COLO829 (cell line): Measurements from ENCODE around the gene MTG1.
"Not testable (repeated sequence)": the region's sequence is repeated elsewhere in the genome, so short reads cannot be mapped to it uniquely, and the experiment has no call there.

Experiments used
- DNase-seq: peaks from one replicate; pipeline ENCODE4 v3.0.0; 2012; ENCODE audit warnings: low spot score

The MTG1 gene

DNA sequence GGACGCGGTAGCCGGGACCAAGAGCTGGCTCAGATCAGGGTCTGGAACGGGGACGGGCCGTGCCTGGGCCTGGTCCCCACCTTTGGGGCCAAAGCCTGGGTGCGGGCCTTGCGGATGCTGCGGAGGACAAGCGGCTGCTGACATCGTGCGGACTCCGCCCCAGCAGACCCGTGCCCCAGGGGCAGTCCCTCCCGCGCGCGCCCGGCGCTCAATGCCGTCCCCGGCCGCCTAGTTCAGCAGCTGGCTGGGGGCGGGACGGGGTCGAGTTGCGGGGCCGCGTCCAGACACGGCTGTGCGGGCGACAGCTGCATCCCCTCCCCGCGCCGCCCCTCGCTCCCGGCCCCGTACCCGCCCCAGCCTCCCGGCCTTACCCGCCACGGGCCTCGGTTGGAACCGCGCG, 30.1 kb downstream of the MTG1 start:
- DNase-seq, result not testable (repeated sequence)

DNA sequence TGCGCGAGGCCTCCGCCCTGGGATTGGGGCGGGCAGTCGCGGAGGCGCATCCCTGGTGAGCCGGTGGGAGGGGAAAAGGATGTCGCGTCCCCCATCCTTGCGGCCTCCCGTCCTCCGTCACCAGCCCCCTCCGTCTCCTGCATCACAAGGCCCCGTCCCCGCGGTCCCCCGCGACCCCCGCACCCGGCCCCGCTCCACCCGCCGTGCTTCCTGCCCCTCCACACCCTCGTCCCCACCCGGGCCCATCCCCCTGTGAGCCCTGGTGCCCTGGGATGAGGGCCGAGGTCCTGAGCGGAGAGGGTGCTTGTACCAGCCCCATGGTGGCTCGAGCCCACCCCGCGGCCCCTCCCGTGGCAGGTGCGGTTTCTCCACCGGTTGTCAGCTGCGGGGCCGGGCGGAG, 30.6 kb downstream of the MTG1 start, which contains the start of gene SPRN:
Gene SPRN (minus strand): TSS at position 25 of the 400 bp plus-strand sequence. CDS start 944 bp downstream, outside the sequence.
- DNase-seq, result not testable (repeated sequence)

DNA sequence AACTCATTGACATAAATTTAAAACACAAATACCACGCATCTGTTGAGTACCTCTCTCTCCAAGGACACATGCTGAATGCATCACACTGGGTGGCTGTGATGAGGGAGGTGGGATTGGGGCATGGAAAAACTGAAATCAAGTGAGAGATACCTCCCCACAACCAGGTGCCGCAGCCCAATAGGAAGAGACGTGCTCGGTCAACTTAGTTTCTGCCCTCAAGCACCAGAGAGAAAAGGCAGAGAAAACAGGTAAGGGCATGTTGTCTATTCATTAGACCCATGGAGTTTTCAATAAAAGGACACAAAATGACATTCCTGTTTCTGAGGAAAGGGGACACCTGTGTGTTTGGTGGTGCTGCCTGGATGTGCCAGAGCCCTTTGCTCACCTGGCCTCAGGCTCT, 35.6 kb downstream of the MTG1 start:
- not testable (repeated sequence) for DNase-seq

DNA sequence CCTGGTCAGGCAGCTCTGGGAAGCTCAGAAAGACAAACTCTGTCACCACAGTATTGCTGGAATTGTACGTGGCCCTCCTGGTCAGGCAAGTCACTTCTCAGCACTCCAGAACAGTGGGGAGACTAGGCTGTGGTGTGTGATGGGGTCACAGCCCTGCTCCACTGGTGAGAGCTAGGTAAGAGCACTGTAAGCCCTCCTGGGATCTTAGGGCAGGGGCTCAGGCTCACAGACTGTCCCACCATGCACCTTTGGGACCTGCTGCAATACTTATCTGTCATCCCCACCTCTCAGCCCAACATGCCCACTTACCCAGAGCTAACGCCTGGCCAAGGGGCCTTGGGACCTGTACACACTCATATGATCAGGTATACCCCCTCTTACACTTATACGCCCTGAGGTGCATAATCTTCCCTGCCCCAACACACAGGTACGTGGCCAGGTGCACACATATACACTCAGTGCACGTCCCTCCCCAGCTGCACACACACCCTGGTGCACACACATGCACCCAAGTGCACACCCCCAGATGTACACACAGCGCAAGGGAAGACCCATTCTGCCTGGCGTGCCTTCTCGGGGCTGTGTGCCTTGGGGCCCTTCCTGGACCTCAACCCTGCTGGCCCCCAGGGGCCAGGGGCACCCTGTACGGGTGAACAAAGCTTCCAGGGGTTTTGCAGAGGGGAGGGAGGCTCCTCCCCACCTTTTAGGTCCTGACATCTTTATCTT, 38.1 kb downstream of the MTG1 start:
- not testable (repeated sequence) for DNase-seq

DNA sequence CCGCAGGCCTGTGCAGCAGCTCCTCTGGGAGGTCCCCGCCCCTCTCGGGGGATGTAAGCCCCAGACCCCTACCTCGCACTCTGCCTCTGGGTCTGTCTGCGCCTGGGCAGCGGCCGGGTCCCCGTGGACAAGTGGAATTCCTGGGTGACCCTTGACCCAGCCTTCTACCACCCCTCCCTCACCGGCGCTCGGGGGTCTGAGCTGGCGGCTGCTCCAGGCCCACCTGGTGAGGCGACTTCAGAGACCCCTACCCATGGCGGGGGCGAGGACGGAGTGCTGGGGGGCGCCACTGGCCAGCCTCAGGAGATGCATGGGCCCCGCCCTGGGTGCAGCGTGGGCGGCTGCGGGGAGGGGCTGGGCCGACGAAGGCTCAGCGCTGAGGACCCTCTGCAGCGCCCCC, 38.8 kb downstream of the MTG1 start:
- DNase-seq, result not testable (repeated sequence)

DNA sequence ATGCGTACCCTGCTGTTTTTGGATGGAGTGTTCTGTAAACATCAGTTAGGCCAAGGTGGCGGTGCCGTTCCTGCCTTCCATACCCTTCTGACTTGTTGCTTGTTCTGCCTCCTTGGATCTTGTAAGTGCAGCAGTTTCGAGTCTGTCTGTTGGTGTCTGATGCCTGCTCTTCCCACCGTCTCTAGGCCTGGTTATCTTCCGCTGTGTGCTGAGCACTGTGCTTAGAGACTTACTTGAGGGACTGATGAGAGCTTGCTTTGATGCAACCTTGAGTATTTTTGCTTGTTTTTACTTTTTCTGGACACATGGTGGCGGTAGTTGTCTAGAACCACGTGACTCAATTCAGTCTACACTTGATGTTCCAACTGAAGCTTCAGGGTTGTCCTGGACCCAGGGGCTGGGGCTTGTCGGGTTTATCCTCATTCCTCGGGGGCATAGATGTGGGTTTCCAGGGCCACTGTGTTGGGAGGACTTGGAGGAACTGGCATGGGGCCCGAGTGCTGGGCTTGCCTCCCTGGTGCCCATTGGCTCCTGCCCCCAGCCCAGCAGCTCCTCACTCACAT, 44.8 kb downstream of the MTG1 start:
- DNase-seq, result peak; percentile 47

DNA sequence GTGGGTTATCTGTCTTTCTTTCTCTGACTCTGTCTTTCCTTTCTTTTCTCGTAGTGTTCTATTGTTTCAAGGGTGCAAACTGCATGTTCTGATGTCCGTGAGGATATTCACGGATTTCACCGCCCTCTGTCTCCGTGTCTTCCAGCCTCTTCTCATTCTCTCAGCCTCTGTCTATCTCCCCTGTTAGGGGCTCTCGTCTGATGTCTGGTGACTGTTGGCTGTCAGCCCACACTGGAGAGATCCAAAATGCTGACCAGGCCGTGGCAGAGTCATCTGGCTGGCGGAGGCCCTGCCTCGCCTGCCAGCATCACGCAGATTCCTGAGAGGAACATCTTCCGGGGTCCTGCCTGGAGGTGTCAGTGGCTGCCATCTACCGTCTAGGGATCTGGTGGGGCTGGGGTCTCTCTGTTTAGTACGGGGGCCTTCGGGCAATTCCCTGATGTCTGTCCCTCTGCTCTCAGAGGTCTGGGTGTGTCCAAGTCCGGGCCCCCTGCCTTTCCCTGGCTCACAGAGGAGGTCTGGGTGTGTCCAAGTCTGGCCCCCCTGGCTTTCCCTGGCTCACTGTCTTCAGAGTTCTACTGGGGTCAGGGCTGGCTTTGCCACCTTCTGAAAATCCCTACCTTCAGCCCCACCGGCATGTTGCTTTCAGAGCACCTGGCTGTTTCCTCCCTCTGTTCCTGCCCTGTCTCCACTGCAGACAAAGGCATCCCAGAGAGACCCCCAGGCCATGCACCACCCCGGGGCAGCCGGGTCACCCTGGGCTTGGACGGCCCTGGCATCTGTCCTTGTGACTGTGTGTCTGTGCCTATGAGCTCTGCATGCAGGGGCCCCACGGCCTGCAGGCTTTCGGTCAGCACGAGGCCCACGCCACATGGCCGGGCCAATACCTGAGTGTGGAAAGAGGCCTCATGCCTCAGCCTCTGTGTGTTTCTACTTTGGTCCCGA, 45.8 kb downstream of the MTG1 start:
- DNase-seq, result no peak

DNA sequence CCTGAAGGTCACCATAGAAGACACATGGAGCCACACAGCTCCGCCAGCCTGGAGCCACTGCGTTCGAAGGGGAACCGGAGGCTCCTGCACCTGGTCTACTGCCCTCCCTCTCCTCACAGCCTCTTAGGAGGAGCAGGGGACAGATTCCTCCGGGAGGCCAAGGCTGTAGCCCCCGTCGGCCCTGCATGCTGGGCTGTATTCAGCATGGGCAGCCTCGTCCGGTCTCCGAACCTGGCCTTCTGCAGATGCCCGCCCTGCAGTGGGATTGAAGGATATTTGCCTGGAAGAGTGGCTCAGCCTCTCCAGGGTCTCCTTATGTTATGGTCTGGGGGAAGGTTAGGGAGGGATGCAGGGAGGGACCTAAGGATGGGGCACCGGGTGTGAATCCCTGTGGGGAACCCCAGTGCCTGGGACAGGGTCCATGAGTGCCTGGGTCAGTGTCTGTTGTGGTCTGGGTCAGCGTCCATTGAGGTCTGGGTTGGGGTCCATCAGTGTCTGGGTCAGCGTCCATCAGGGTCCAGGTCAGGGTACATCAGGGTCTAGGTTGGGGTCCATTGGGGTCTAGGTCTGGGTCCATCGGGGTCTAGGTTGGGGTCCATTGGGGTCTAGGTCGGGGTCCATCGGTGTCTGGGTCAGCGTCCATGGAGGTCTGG, 46.8 kb downstream of the MTG1 start:
- DNase-seq, result no peak

DNA sequence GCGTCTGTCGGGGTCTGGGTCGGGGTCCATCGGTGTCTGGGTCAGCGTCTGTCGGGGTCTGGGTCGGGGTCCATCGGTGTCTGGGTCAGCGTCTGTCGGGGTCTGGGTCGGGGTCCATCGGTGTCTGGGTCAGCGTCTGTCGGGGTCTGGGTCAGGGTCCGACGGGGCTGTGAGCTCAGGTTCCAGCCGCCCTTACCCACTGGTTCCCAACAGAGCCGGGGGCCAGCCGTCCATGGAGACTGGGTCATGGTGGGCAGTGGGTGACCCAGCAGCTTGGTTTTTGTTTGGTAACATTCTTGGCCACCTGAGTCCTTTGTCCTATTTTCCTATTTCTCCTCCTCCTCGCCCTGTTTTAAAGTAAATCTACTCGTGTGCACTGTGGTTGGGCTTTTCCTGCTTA, 47.4 kb downstream of the MTG1 start:
- not testable (repeated sequence) for DNase-seq

DNA sequence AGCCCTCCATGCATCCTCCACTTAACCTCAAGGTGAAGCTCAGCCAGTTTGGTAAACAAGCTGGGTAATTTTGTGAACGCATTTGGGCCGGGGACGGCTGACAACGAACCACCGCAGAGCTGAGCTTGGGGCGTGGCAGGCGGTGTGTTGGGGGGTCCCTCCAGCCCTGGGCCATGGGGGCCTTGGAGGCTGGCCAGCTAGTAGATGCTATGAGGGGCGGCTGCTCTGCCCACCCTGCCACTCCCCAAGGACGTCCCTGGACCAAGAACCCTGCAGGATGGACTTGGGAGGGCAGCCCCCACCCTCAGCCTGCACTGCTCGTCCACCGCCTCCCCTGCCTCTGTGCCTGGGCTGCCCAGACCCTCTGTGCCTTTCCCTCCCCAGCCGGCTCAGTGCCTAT, 47.8 kb downstream of the MTG1 start:
- no peak for DNase-seq

DNA sequence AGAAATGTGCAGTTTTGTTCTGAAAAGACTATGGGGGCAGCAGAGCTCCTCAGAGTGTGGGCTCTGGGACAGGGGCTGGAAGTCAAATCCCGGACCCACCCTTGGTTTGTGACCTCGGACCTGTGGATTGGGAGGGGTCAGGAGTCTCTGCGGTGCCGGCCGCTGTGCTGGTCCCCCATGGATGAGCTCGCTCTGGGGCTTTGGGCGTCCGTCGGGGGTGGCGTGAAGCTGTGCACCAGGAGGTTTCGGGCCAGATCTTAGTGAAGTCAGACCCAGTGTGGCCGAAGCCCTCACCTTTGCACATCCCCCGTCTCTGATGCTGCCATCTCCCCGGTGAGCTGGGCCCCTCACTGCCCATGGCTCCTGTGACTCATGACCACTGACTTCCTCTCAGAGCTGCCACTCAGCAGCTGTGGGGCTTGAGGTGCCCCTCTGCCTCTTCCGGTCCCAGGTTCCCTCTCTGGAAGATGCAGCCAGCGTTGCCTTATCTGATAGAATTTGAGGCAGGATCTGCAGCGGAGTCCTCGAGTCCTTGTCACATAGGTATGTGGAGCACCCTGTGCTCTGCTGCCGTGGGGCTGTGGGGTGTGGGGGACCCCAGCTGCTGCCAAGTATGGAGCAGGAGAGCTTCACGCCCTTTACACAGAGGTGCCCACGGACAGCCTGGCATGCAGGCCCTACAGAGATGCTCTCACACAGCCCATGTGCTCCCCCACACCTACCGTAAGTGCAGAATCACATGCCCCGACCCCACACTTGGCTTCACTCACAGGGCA, 48.4 kb downstream of the MTG1 start:
- DNase-seq, result no peak

DNA sequence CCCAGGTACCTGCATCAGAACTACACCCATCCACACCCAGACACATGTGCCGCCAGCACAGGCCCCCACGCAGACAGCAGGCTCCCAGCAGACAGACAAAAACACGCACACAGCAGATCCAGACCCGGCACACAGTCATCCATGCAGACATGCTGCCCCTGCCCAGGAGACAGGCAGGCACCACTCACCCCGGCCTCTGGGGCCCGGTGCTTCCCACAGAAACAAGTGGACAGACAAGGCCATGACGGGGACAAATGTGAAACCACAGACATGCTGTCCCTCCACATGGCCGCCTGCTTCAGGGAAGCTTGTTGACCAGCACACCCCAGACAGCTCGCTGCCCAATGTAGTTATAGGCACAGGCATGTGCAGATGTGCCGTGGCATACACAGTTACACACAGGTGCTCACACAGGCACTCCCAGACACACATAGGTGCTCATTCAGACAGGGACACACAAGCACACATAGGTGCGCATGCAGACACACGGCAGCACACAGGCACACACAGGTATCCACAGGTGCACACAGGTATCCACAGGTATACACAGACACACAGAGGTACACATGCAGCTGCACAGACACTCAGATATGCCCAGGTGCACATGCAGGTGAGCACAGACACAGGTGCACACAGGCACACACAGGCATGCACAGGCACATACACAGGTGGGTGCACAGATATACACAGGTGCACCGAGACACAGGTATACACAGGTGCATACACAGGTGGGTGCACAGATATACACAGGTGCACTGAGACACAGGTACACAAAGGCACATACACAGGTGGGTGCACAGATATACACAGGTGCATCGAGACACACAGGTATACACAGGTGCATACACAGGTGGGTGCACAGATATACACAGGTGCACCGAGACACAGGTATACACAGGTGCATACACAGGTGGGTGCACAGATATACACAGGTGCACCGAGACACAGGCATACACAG, 49.3 kb downstream of the MTG1 start:
- DNase-seq, result no peak

DNA sequence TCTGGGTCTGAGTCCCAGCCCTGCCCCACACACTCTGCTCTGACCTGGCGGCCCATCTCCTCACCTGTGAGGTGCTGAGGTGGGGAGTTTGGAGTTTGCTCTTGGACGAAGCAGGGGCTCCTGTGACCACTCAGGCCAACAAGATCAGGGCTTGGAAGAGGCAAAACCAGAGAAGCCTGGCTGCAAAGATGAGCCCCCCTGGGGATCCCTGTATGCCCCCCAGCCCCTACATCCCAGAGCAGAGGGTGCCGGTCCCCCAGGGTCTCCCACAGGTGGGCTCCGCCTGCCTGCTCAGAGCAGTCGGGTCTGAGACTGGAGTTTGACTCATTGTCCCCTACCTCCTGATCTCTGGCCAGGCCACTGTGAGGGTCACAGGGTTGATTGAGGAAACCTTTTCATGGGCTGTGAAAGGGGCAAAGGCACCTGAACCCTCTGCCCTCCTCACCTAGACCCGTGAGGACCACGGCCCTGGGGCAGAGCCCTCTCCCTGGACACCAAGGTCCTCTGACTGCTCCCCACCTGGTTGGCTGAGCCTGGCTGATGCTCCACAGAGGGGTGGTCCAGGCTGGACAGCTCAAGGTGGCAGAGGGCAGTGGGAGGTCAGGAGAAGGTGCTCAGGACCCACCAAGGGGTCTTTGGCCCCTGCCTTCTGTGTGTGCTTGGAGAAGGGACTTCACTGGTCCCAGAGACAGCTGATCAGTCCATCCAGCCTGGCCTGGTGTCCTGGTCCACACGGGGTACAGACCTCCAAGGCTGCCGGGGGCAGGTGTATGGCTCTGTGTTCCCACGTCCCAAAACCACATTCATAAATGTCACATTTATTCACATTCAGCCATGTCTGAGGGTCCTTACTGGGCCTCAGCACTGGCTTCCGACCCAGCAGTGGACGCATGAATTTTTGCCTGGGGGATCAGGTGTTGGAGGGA, 50.6 kb downstream of the MTG1 start:
- DNase-seq, result no peak

DNA sequence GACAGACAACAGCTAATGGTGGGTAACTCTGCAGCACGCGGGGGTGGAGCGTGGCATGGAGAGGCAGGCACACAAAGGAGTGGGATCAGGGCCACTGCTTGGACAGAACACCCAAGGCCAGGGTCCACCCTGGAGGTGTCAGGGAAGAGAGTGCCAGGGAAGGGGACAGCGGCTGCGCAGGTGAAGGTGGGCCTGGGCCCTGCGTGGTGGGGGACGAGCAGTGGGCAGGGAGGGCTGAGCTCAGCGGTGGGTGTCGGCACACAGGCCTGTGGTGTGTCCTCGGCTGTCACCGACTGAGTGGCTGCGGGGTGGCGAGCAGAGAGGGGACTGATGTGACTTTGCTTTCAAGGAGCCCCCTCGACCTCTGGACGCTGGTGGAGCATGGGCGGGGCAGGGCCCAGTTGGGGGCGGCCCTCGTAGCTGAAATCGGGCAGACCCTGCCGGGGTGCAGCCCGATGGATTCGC, 51.3 kb downstream of the MTG1 start:
- no peak for DNase-seq

DNA sequence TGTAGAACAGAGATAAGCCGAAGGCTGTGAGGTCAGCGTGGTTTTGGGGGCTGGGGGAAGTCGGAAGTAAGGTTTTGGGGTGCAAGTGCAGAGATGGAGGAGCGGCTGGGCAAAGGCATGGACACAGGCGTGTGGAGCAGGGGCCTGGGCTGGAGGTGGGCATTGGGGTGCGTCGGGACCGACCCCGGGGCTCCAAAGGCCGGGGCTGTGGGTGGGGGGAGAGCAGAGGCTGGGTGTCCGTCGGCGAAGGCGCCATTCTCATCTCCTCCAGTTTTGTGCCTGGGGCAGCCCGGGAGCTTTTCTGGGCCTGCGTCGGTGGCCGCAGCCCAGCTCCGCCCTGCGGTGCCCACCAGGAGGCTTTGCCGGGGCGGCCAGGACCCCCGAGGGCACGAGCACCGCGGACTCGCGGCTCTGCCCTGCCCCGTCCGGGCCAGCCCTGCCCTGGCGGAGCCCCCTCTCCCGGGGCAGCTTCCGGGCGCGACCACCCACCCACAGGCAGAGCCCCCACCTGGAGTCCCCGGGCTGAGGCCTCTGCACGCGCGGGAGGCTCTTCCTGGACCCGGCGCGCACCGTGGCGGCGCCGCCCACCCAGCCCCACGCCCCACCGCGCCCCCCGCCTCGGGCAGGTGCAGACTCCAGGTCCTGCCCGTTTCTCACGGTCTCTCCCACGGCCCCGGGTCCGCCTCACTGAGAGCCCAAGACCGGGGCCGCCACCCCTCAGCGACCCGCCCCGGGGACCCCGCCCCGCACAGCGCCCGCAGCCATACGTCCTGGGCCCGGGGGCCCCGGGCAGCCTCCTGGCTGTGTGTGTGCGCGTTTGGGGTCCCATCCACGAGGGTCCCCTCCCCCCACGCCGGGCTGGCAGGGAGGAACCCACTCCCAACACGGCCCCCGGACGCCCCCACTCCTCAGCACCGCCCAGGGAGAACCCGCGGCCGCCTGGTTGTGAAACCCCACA, 52.1 kb downstream of the MTG1 start:
- no peak for DNase-seq

DNA sequence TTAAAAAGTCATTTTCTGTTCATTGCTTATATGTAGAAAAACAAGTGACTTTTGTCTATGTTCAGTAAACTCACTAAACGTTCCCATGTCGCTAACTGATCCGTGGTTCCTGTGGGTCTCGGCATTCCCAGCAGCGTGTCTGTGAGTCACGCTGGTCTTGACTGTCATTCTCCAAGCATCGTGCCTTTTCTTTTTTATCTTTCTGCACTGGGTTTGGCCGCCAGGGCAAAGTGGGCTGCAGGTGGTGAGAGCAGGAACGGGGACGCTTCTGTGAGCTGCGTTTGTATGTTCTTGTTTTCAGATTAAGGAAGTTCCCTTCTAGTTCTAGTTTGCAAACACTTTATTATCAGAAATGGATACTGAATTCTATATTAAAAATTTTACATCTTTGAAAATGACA, 53.0 kb downstream of the MTG1 start:
- DNase-seq, result no peak

DNA sequence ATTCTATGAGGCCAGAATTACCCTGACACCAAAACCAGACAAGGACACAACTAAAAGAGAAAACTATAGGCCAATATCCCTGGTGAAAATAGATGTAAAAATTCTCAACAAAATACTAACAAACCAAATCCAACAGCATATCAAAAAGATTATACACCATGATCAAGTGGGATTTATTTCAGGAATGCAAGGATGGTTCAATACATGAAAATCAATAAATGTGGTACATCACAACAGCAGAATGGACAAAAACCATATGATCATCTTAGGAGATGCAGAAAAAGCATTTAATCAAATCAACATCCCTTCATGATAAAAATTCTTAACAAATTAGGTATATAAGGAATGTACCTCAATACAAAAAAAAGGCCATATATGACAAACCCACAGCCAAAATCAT, 54.2 kb downstream of the MTG1 start:
- no peak for DNase-seq

DNA sequence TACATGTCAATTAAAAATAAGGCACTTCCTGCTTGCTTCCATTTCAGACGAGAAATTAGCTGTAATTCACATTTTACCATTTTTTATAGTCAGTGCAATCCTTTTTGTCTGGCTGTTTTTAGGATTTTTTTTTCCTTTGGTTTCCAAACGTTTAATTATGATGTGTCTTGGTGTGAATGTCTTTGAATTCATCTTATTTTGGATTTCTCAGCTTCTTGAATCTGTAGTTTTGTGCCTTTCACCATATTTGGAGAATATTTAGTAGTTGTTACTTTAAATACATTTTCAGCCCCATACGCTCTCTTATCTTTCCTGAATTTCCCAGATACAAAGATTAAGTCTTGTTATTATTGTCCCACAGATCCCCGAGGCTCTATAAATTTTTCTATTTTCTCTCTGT, 57.4 kb downstream of the MTG1 start:
- DNase-seq, result no peak
